Ovary (tissue), 9 donors: ENCODE data around the gene GGA3. TPM values are rescaled to one million over a fixed set of nuclear protein-coding genes. Genes with fewer than 3 reads are reported as not detected.
A peak's percentile ranks its signal among the peaks of the same experiment; 100 is the strongest.
"Not testable (repeated sequence)": the region's sequence is repeated elsewhere in the genome, so short reads cannot be mapped to it uniquely, and the experiment has no call there.

Experiments used
- DNase-seq, 5 donors: peaks; one replicate each; pipeline ENCODE4 v3.0.0-alpha.2; 2019 to 2020
- H3K27ac ChIP-seq, 2 donors: fragments of 200-600 bp; one replicate each; pipeline versions ENCODE4 v1.5.1 to v1.8.0; 2019 to 2022
- H3K27me3 ChIP-seq: fragments of 200-600 bp; one replicate; pipeline ENCODE4 v1.8.0; 2022
- H3K36me3 ChIP-seq: fragments of 200-600 bp; sonication (generic); one replicate; pipeline ENCODE4 v1.5.1; 2019
- H3K4me1 ChIP-seq: one replicate; pipeline ENCODE4 v1.8.1; 2013; ENCODE audit warnings: mild to moderate bottlenecking, moderate library complexity; ENCODE audit not compliant: insufficient read depth
- H3K4me3 ChIP-seq: fragments of 200-600 bp; sonication (generic); one replicate; pipeline ENCODE4 v1.5.1; 2017
- H3K9me3 ChIP-seq, 2 donors: fragments of 200-600 bp in 1 of 2; sonication (generic) in 1 of 2; one replicate each; pipeline versions ENCODE4 v1.5.1 to v1.8.1; 2013 to 2019; ENCODE audit warnings: mild to moderate bottlenecking in 1 of 2, moderate library complexity in 1 of 2
- EP300 ChIP-seq: sonication (generic); formaldehyde crosslinking; IDR thresholded peaks from one replicate; pipeline ENCODE4 v1.6.1; 2017; ENCODE audit warnings: antibody characterized with exemption
- POLR2A ChIP-seq: fragments of 450-650 bp; IDR thresholded peaks from one replicate; pipeline ENCODE4 v1.6.1; 2017; ENCODE audit warnings: antibody characterized with exemption, mild to moderate bottlenecking, moderate library complexity
- WGBS, 3 donors: extraction: QIAGEN DNeasy Blood & Tissue Kit in 1 of 3; methylation state at CpG; one replicate each; pipeline versions ENCODE4 v1.1.5 to v1.1.7; 2013 to 2017; 5-methylcytosine and 5-hydroxymethylcytosine counted together
- intact Hi-C, 4 donors: fragments of 100-400 bp; cut with DNase I; formaldehyde crosslinking; loops; one replicate each; pipeline versions ENCODE4 v1.11.0 to v1.15.1; 2022 to 2023
- polyA plus RNA-seq, 2 donors: library from polyadenylated mRNA; stranded (reverse); fragments of 200-250 nt in 1 of 2; fragments of 350-450 nt in 1 of 2; fragmentation: Illumina TruSeq in 1 of 2; extraction: RNeasy Lipid Tissue Mini Kit (QIAGEN cat#74804) in 1 of 2; gene quantifications; one replicate each; pipeline ENCODE4 v1.2.3, GENCODE V29; 2013 to 2014
- total RNA-seq, 7 donors: library from RNA; depleted of rRNA in 2 of 7; stranded (reverse); fragments of >200 nt in 2 of 7; fragmentation: NEBNext Ultra II Directional in 3 of 7; extraction: Animal tissue kit (Norgen Biotek cat#: 25700) in 3 of 7; gene quantifications; one replicate each; pipeline versions ENCODE4 v1.1.0 to v1.2.4, GENCODE V29; 2016 to 2023
- TF ChIP-seq, protein P1 (sequence below), 3 donors: fragments of 450-650 bp in 2 of 3; fragments of 200-600 bp in 1 of 3; IDR thresholded peaks; one replicate each; pipeline versions ENCODE4 v1.5.1 to v1.8.0; 2016 to 2022; ENCODE audit warnings: antibody characterized with exemption in 3 of 3, mild to moderate bottlenecking in 1 of 3
- donor health status: DM: no; HTN: no; CAD: no; lungs with moderate emphysema.
- donor health status: DM: no; HTN: no; CAD: no.
- donor health status: Bipolar disorder and iron deficiency.
- donor health status: DM: yes; HTN: yes; CAD: no.
- donor health status: DM: no; HTN: no; CAD: no.
- donor health status: DM: yes; HTN: yes; CAD: no.

The GGA3 gene
- total and polyA plus RNA-seq, 9 donors, result 18.2 to 48.9 (median 38.3) TPM

DNA sequence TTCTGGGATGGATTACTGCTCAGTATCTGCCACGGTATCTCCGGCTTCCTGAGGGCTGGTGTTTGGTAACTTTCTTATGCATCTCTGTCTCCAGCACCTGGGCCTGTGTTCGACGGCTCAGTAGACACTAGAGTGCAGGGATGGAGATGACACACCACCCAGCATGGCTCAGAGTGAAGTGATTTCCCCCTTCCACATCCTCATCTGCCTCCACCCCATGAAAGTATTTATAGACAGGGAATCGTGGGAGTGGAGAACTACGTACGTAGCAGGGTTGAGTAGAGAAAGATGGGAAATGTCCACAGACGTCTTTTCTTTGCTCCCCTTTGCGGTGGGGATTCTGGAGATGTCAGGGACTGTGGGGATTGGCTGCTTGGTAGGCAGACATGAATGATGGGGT lies 39.6 kb upstream of the GGA3 start:
- Histone ChIP-seq H3K27ac (no peak overlapping the region), H3K4me3 (no peak overlapping the region), H3K27me3 (no peaks in the 10 kb centered on the region), H3K4me1 (no peaks in the 10 kb centered on the region), H3K36me3 (no peaks in the 10 kb centered on the region), H3K9me3 (no peaks in the 10 kb centered on the region)
- DNase-seq, result no peak
- TF ChIP-seq, protein P1, sequence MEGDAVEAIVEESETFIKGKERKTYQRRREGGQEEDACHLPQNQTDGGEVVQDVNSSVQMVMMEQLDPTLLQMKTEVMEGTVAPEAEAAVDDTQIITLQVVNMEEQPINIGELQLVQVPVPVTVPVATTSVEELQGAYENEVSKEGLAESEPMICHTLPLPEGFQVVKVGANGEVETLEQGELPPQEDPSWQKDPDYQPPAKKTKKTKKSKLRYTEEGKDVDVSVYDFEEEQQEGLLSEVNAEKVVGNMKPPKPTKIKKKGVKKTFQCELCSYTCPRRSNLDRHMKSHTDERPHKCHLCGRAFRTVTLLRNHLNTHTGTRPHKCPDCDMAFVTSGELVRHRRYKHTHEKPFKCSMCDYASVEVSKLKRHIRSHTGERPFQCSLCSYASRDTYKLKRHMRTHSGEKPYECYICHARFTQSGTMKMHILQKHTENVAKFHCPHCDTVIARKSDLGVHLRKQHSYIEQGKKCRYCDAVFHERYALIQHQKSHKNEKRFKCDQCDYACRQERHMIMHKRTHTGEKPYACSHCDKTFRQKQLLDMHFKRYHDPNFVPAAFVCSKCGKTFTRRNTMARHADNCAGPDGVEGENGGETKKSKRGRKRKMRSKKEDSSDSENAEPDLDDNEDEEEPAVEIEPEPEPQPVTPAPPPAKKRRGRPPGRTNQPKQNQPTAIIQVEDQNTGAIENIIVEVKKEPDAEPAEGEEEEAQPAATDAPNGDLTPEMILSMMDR (IDR thresholded peaks at IDR 0.05), result no peak
- no peak for TF ChIP-seq EP300
- TF ChIP-seq POLR2A, result no peak
- 70 to 72% (median 71%) methylated on average over 9 of the region's 9 CpGs for WGBS, 3 donors
- intact Hi-C loops, result no loop called here

DNA sequence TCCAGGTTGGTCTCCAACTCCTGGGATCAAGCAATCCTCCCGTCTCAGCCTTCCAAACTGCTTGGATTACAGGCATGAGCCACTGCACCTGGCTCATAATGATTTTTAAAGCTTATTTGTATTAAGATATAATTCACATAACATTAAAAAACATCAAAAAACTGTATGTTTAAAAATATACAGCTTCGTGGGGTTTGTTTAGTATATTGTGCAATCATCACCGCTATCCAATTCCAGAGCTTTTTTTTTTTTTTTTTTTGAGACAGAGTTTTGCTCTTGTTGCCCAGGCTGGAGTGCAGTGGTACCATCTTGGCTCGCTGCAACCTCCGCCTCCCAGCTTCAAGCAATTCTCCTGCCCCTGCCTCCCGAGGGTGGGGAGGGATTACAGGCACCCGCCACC lies 38.9 kb upstream of the GGA3 start:
- Histone ChIP-seq H3K27ac (no peak overlapping the region), H3K9me3 (no peaks in the 10 kb centered on the region), H3K27me3 (no peaks in the 10 kb centered on the region), H3K36me3 (no peaks in the 10 kb centered on the region), H3K4me1 (peaks cover 6% of the 10 kb centered on the region), H3K4me3 (no peak overlapping the region)
- 74 to 80% (median 77%) methylated on average over 7 of the region's 7 CpGs for WGBS, 3 donors
- DNase-seq, result no peak
- intact Hi-C loops, result no loop called here
- no peak for TF ChIP-seq EP300
- TF ChIP-seq POLR2A, result no peak
- TF ChIP-seq, protein P1 (IDR thresholded peaks at IDR 0.05), result no peak

DNA sequence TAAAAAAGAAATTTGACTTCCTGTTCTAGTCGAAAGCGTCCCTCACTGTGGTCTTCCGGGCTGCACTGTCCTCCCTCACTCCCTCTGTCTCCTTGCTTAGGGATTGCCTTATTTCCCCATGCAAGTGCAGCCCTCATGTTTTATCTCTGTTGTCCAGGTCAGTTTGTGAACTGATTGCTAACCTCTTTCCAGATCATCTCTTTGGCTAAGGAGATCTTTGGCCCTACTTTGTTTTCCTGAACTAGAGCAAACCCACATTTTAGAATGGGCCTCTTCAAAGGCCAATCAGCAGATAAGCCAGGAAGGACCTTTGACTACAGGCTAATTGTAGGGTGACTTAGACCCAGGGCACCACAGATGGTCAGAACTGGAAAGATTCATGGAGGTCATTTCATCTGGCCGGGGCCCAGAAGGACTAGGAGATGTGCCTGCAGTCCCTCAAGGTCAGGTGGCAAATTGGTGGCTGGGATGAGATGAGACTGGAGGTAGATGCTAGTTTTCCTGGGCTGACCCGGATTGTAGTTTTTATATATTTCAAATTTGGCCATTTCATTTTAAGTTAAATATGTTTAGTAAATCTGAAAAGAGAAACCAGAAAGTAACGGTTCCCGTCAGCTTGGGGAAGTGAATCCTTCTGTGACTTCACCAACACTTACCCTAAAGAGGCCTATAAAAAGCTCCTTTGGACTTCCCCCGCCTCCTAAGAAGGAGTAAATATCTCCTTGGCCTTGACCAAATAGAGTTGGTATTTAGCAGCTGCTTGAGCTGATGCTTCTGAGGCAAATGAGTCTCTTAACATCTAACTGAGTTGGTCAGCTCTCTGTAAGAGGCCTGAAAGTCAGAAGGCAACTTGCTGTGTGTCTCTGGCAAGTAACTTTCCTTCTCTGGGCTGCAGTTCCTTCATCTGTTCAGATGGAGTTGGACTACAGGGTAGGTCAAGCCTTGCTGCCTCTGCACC lies 34.1 kb upstream of the GGA3 start:
- H3K4me3 ChIP-seq, result no peak overlapping the region
- H3K27ac ChIP-seq, result peak overlapping the region in 1 of 2 donors; percentile 73
- intact Hi-C loops, result no loop called here
- H3K9me3 ChIP-seq, result no peaks in the 10 kb centered on the region
- H3K4me1 ChIP-seq, result peaks cover 6% of the 10 kb centered on the region
- 37 to 55% (median 46%) methylated on average over 8 of the region's 8 CpGs for WGBS, 3 donors
- no peaks in the 10 kb centered on the region for H3K36me3 ChIP-seq
- no peak for DNase-seq
- H3K27me3 ChIP-seq, result no peaks in the 10 kb centered on the region
- TF ChIP-seq, protein P1 (IDR thresholded peaks at IDR 0.05), result no peak
- no peak for TF ChIP-seq EP300

DNA sequence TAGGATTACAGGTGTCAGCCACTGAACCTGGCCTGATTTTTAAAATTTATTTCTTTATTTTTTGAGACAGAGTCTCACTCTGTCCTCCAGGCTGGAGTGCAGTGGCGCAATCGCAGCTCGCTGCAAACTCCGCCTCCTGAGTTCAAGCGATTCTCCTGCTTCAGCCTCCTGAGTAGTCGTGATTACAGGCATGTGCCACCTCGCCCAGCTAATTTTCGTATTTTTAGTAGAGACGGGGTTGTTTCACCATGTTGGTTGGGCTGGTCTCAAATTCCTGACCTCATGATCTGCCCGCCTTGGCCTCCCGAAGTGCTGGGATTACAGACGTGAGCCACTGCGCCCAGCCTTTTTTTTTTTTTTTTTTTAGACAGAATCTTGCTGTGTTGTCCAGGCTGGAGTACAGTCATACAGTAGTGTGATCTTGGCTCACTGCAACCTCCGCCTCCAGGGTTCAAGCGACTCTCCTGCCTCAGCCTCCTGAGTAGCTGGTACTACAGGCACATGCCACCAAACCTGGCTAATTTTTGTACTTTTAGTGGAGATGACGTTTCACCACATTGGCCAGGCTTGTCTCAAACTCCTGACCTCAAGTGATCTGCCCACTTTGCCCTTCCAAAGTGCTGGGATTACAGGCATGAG lies 31.5 kb upstream of the GGA3 start:
- WGBS, 3 donors, result 74 to 76% (median 74%) methylated on average over 16 of the region's 16 CpGs
- DNase-seq, H3K4me1 ChIP-seq, H3K27ac ChIP-seq, H3K36me3 ChIP-seq, H3K27me3 ChIP-seq, H3K4me3 ChIP-seq, H3K9me3 ChIP-seq, intact Hi-C loops: not testable (repeated sequence)
